Muscle of back (tissue), 11 donors: Measurements from ENCODE around the gene VWA1. TPM values are rescaled to one million over a fixed set of nuclear protein-coding genes. Genes with fewer than 3 reads are reported as not detected.
"Not testable (repeated sequence)": the region's sequence is repeated elsewhere in the genome, so short reads cannot be mapped to it uniquely, and the experiment has no call there.

Experiments
- DNase-seq, 3 donors: peaks; one replicate each; pipeline versions ENCODE4 v3.0.0 to v3.0.0-alpha.2; 2013
- polyA plus RNA-seq, 10 donors: library from polyadenylated mRNA; unstranded; fragments of 120-200 nt; gene quantifications; one replicate each; pipeline ENCODE4 v1.2.1, GENCODE V29; 2013; ENCODE audit not compliant: insufficient read length in 10 of 10

The VWA1 gene
- polyA plus RNA-seq, 10 donors = 39.3 to 78.6 (median 50.7) TPM

- no peak for DNase-seq
These were observed 33.2 kb upstream of the VWA1 start for GRCh38 chr1:1402072-1402900.

GRCh38 chr1:1402901-1403392, 32.5 kb upstream of the VWA1 start:
- not testable (repeated sequence) for DNase-seq

GRCh38 chr1:1403653-1404052, 31.8 kb upstream of the VWA1 start:
- DNase-seq = no peak

GRCh38 chr1:1406101-1406820, 29.2 kb upstream of the VWA1 start:
- no peak for DNase-seq

- peak; percentile 91 to 97 (median 95) for DNase-seq
These were observed 28.5 kb upstream of the VWA1 start, which contains the start of gene MRPL20 for GRCh38 chr1:1406821-1407635. Gene MRPL20, minus strand, starts transcription at chr1:1407293. Its CDS starts 76 bp downstream, at chr1:1407217.

- DNase-seq = peak in 1 of 3 donors; percentile 57
These were observed 27.7 kb upstream of the VWA1 start for GRCh38 chr1:1407636-1408318.

- not testable (repeated sequence) for DNase-seq
These were observed 25.3 kb upstream of the VWA1 start for GRCh38 chr1:1410238-1410637.

GRCh38 chr1:1411626-1412025, 23.9 kb upstream of the VWA1 start:
- no peak for DNase-seq

GRCh38 chr1:1412311-1412902, 23.1 kb upstream of the VWA1 start:
- DNase-seq = not testable (repeated sequence)

GRCh38 chr1:1415751-1416150, 19.7 kb upstream of the VWA1 start:
- DNase-seq = no peak

GRCh38 chr1:1417396-1417795, 18.1 kb upstream of the VWA1 start:
- DNase-seq = not testable (repeated sequence)

GRCh38 chr1:1417825-1418463, 17.5 kb upstream of the VWA1 start:
- not testable (repeated sequence) for DNase-seq

- DNase-seq = no peak
These were observed 16.8 kb upstream of the VWA1 start for GRCh38 chr1:1418464-1419362.

- DNase-seq = no peak
These were observed 16.1 kb upstream of the VWA1 start for GRCh38 chr1:1419363-1419812.

GRCh38 chr1:1419813-1420653, 15.5 kb upstream of the VWA1 start:
- no peak for DNase-seq

- DNase-seq = no peak
These were observed 14.8 kb upstream of the VWA1 start for GRCh38 chr1:1420654-1421141.

- DNase-seq = no peak
These were observed 14.2 kb upstream of the VWA1 start, which contains the start of gene ANKRD65 for GRCh38 chr1:1421147-1421906. Gene ANKRD65, minus strand, starts transcription at chr1:1421276. Its CDS starts 271 bp downstream, at chr1:1421005.
